ENCODE data around the gene SRP54.
"Not testable (repeated sequence)": the region's sequence is repeated elsewhere in the genome, so short reads cannot be mapped to it uniquely, and the experiment has no call there.

Gene SRP54

GRCh38 chr14:34982421-34983147, at the start of gene SRP54:
TSS of gene SRP54 (plus strand) at chr14:34982992. CDS start at chr14:34996710, 13,718 bp downstream.
- DNase-seq = peak; percentile 97

- no peak for DNase-seq
Observed at GRCh38 chr14:34933301-34933700, 49.5 kb upstream of the SRP54 start.

GRCh38 chr14:34935488-34935887, 47.3 kb upstream of the SRP54 start:
- DNase-seq = no peak

- DNase-seq = no peak
Observed at GRCh38 chr14:34937442-34937841, 45.4 kb upstream of the SRP54 start.

- no peak for DNase-seq
Observed at GRCh38 chr14:34937876-34938275, 44.9 kb upstream of the SRP54 start.

- DNase-seq = no peak
Observed at GRCh38 chr14:34943506-34943905, 39.3 kb upstream of the SRP54 start.

- no peak for DNase-seq
Observed at GRCh38 chr14:34944744-34945143, 38.0 kb upstream of the SRP54 start.

GRCh38 chr14:34946699-34947098, 36.1 kb upstream of the SRP54 start:
- no peak for DNase-seq

- DNase-seq = no peak
Observed at GRCh38 chr14:34951286-34951685, 31.5 kb upstream of the SRP54 start.

GRCh38 chr14:34956931-34957330, 25.9 kb upstream of the SRP54 start:
- no peak for DNase-seq

- no peak for DNase-seq
Observed at GRCh38 chr14:34957771-34958286, 25.0 kb upstream of the SRP54 start.

- not testable (repeated sequence) for DNase-seq
Observed at GRCh38 chr14:34962106-34962505, 20.7 kb upstream of the SRP54 start.

GRCh38 chr14:34964977-34965764, 17.6 kb upstream of the SRP54 start:
- DNase-seq = no peak

- no peak for DNase-seq
Observed at GRCh38 chr14:34965912-34966311, 16.9 kb upstream of the SRP54 start.

- DNase-seq = no peak
Observed at GRCh38 chr14:34966413-34966812, 16.4 kb upstream of the SRP54 start.

- no peak for DNase-seq
Observed at GRCh38 chr14:34970665-34971064, 12.1 kb upstream of the SRP54 start.

- no peak for DNase-seq
Observed at GRCh38 chr14:34971381-34971780, 11.4 kb upstream of the SRP54 start.

- no peak for DNase-seq
Observed at GRCh38 chr14:34971801-34972200, 11.0 kb upstream of the SRP54 start.

GRCh38 chr14:34978444-34978843, 4.3 kb upstream of the SRP54 start:
- no peak for DNase-seq

GRCh38 chr14:34980337-34980900, 2.4 kb upstream of the SRP54 start:
- no peak for DNase-seq

GRCh38 chr14:34981743-34982420, 910 bp upstream of the SRP54 start:
- peak; percentile 67 for DNase-seq

GRCh38 chr14:34983148-34983760, 462 bp downstream of the SRP54 start:
- DNase-seq = no peak

- DNase-seq = no peak
Observed at GRCh38 chr14:34983786-34984185, 994 bp downstream of the SRP54 start.

Data from KG1 (cell line).